ENCODE data around the gene MEGF11. TPM values are rescaled to one million over a fixed set of nuclear protein-coding genes. Genes with fewer than 3 reads are reported as not detected.

The MEGF11 gene
- total RNA-seq, 4 donors from 2014 or later = 0.20 TPM; not detected in 3

DNA sequence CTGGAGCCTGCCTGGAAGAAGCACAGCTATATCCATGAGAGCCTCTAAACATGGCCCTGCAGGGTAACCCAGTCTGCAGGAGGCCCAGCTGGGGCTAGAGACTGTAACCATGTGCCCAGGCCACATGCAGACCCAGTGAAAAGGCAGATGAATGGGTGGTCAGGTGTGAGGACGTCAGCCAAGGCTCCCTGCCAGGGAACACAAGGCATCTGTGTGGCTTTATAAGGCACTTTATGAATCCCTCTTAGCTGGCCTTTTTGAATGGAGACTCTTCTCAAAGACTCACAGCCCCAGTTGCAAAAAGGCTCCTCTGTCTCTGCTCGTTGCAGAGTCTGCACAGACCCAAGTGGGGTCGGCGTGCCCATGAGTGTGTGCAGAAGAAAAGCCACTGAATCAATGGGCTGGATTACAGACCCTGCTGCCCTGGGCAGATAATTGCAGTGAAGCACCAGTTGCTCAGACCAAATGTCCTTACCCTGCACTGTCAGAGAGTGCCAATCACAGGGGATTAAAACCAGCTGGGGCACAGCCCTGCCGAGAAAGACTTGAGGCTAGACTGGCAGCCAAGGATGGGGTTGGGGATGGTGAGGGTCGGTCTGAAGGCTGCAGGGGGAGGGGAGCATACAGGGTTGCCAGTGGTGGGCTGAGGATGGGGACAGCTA, 230.1 kb downstream of the MEGF11 start:
- Histone ChIP-seq H3K4me3 (replicated peaks in 1 of 3) (no peak overlapping the region), H3K4me1 (no peaks in the 10 kb centered on the region), H3K27ac (no peak overlapping the region), H3K36me3 (no peaks in the 10 kb centered on the region), H3K9me3 (no peaks in the 10 kb centered on the region), H3K27me3 (no peaks in the 10 kb centered on the region)
- 56 to 65% methylated on average over 6 of the region's 6 CpGs for WGBS, 2 donors
- intact Hi-C loops (cut with DNase I) = no loop called here
- DNase-seq = no peak
- TF ChIP-seq, protein P1, sequence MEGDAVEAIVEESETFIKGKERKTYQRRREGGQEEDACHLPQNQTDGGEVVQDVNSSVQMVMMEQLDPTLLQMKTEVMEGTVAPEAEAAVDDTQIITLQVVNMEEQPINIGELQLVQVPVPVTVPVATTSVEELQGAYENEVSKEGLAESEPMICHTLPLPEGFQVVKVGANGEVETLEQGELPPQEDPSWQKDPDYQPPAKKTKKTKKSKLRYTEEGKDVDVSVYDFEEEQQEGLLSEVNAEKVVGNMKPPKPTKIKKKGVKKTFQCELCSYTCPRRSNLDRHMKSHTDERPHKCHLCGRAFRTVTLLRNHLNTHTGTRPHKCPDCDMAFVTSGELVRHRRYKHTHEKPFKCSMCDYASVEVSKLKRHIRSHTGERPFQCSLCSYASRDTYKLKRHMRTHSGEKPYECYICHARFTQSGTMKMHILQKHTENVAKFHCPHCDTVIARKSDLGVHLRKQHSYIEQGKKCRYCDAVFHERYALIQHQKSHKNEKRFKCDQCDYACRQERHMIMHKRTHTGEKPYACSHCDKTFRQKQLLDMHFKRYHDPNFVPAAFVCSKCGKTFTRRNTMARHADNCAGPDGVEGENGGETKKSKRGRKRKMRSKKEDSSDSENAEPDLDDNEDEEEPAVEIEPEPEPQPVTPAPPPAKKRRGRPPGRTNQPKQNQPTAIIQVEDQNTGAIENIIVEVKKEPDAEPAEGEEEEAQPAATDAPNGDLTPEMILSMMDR (IDR thresholded peaks at IDR 0.05) = no peak
- TF ChIP-seq POLR2A (IDR thresholded peaks at IDR 0.05) = no peak

DNA sequence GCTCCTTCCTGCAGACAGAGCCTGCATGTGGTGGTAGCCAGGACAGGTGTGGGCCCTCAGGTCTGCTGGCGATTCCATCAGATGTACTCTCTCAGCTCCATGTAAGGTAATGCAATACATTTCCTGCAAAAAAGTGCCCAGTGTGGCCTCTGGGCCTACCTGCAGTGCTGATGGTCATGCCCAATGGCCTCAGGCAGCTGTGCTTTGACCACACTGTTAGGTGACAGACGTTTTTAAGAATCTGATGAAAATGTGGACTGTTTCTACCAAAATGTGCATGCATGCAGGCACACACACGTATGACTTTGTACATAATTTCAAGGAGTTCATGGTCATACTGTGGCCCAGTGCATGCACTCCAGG, 231.4 kb downstream of the MEGF11 start:
- Histone ChIP-seq H3K36me3 (no peaks in the 10 kb centered on the region), H3K27ac (no peak overlapping the region), H3K9me3 (no peaks in the 10 kb centered on the region), H3K4me1 (no peaks in the 10 kb centered on the region), H3K27me3 (no peaks in the 10 kb centered on the region), H3K4me3 (replicated peaks in 1 of 3) (no peak overlapping the region)
- TF ChIP-seq POLR2A (IDR thresholded peaks at IDR 0.05) = no peak
- no peak for DNase-seq
- 81 to 82% methylated on average over 3 of the region's 3 CpGs for WGBS, 2 donors
- intact Hi-C loops (cut with DNase I) = no loop called here

DNA sequence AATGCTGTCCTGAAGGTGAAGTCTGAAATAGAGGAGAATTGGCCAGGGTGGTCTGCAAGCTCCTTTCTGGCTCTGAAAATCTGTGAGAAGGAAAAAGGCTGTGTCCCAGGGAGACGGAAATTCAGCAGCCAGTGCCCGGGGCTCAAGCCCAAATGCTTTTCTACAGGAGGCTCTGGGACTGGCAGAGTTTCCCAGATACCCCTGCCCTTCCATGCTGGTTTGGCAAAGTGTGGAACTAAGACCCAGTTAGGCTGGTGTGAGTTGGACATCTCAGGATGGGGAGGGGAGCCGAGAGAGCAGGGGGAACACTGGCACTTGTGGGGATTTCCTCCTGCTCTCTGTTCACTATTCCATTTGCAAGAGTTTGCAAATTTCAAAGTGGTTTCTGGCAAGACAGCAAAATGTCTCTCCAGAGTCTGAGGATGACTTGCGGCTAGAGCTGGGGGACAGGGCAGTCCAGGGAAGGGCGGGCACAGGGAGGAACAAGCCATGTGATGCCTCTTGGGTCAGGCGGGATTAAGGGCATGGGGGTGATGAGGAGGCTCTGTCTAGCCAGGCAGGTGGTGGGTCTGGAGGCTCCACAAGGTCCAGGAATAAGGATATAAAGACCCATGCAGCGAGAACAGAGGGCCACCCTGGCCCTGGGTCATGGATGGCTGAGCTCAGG, 231.9 kb downstream of the MEGF11 start:
- Histone ChIP-seq H3K36me3 (no peaks in the 10 kb centered on the region), H3K27ac (no peak overlapping the region), H3K4me3 (replicated peaks in 1 of 3) (no peak overlapping the region), H3K4me1 (no peaks in the 10 kb centered on the region), H3K27me3 (no peaks in the 10 kb centered on the region), H3K9me3 (no peaks in the 10 kb centered on the region)
- WGBS, 2 donors = 77 to 83% methylated on average over 7 of the region's 7 CpGs
- DNase-seq = no peak
- intact Hi-C loops (cut with DNase I) = no loop called here
- TF ChIP-seq POLR2A (IDR thresholded peaks at IDR 0.05) = no peak
- TF ChIP-seq, protein P1 (IDR thresholded peaks at IDR 0.05) = no peak

DNA sequence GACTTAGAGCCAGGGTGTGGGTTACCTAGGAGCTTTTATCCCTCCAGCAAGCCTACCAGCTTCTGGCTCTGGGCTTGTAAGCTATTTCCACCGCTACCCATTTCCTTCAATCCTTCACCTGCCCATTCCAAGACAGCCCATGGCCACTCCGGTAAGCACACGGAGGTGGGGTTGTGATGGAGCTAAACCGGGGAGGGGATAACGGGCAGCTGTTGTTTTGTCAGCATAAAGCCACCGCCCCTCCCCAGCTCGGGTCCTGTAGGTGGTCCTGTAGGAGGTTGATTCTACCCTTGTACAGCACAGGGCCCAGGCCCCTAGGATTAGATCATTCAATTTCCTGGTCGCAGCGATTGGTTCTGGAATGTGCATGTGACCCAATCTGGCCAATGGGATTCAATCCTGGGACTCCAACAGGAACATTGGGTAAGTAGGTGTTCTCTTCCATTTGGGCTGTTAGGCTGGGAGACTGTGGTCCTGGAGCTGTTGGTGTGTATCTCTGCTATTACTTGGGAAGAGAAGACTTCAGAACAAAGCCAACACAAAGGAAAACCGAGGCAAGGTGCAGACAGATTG, 233.6 kb downstream of the MEGF11 start:
- WGBS, 2 donors = 80 to 93% methylated on average over 8 to 9 of the region's 10 CpGs
- H3K27me3 ChIP-seq = no peaks in the 10 kb centered on the region
- H3K4me1 ChIP-seq = no peaks in the 10 kb centered on the region
- H3K9me3 ChIP-seq = no peaks in the 10 kb centered on the region
- intact Hi-C loops (cut with DNase I) = no loop called here
- TF ChIP-seq POLR2A (IDR thresholded peaks at IDR 0.05) = no peak
- TF ChIP-seq, protein P1 (IDR thresholded peaks at IDR 0.05) = no peak
- H3K36me3 ChIP-seq = no peaks in the 10 kb centered on the region
- H3K4me3 ChIP-seq (replicated peaks in 1 of 3) = no peak overlapping the region
- no peak for DNase-seq
- no peak overlapping the region for H3K27ac ChIP-seq

DNA sequence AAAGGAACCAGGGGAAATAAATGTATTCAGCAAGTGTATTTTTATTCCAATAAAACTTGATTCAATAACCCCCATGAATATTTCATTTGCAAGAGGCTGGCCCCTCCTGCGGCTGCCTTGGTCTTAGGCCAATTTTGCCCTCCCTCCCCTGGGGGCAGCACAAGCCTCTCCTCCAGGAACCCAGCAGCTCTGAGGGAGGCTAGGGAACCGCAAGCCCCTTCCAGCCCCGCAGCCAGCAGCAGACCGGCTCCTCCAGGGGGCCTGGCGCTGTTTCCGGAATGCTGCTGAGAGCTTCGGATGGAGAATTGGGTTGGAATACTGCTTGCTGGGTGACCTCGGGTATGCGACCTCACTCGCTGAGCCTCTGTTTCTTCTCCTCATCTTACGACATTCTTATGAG, 234.2 kb downstream of the MEGF11 start:
- Histone ChIP-seq H3K27ac (no peak overlapping the region), H3K4me3 (replicated peaks in 1 of 3) (no peak overlapping the region), H3K36me3 (no peaks in the 10 kb centered on the region), H3K4me1 (no peaks in the 10 kb centered on the region), H3K9me3 (no peaks in the 10 kb centered on the region), H3K27me3 (no peaks in the 10 kb centered on the region)
- TF ChIP-seq, protein P1 (IDR thresholded peaks at IDR 0.05) = no peak
- TF ChIP-seq POLR2A (IDR thresholded peaks at IDR 0.05) = no peak
- intact Hi-C loops (cut with DNase I) = no loop called here
- WGBS, 2 donors = 61 to 67% methylated on average over 11 of the region's 11 CpGs
- DNase-seq = no peak
